Fibroblast of skin of left quadriceps (primary cell): ENCODE data around the gene TEKT5.
"Not testable (repeated sequence)": the region's sequence is repeated elsewhere in the genome, so short reads cannot be mapped to it uniquely, and the experiment has no call there.

Experiments used
- DNase-seq, 2 experiments: peaks; one replicate each; pipeline ENCODE4 v3.0.0-alpha.2; 2013; ENCODE audit warnings: low read depth in 2 of 2

TEKT5 gene

GRCh38 chr16:10694830-10695229 lies at the start of gene TEKT5:
TSS of gene TEKT5 (minus strand) at chr16:10694930. CDS start at chr16:10694873, 57 bp downstream.
- DNase-seq: no peak

GRCh38 chr16:10743610-10744369 lies 49.1 kb upstream of the TEKT5 start, which contains the start of gene NUBP1:
TSS of gene NUBP1 (plus strand) at chr16:10743842. CDS start at chr16:10743864, 22 bp downstream.
- DNase-seq: peak; percentile 95

GRCh38 chr16:10743227-10743609 lies 48.5 kb upstream of the TEKT5 start:
- DNase-seq: no peak

GRCh38 chr16:10741844-10742243 lies 47.1 kb upstream of the TEKT5 start:
- DNase-seq: no peak

GRCh38 chr16:10741249-10741648 lies 46.5 kb upstream of the TEKT5 start:
- DNase-seq: not testable (repeated sequence)

- no peak for DNase-seq
Measured at GRCh38 chr16:10740845-10741208, 46.1 kb upstream of the TEKT5 start.

GRCh38 chr16:10740000-10740844 lies 45.5 kb upstream of the TEKT5 start:
- DNase-seq: no peak

GRCh38 chr16:10738231-10739077 lies 43.7 kb upstream of the TEKT5 start:
- DNase-seq: peak in 1 of 2 experiments; percentile 24

- peak; percentile 33 to 37 for DNase-seq
Measured at GRCh38 chr16:10737068-10737625, 42.4 kb upstream of the TEKT5 start.

GRCh38 chr16:10731790-10732189 lies 37.1 kb upstream of the TEKT5 start:
- DNase-seq: no peak

- DNase-seq: no peak
Measured at GRCh38 chr16:10729104-10730048, 34.6 kb upstream of the TEKT5 start.

- no peak for DNase-seq
Measured at GRCh38 chr16:10728003-10728887, 33.5 kb upstream of the TEKT5 start.

GRCh38 chr16:10708969-10709368 lies 14.2 kb upstream of the TEKT5 start:
- DNase-seq: no peak

- no peak for DNase-seq
Measured at GRCh38 chr16:10699756-10700155, 5.0 kb upstream of the TEKT5 start.

GRCh38 chr16:10694306-10694705 lies 424 bp downstream of the TEKT5 start:
- DNase-seq: no peak

- DNase-seq: no peak
Measured at GRCh38 chr16:10693889-10694288, 841 bp downstream of the TEKT5 start.

- DNase-seq: no peak
Measured at GRCh38 chr16:10692470-10692869, 2.3 kb downstream of the TEKT5 start.

- DNase-seq: no peak
Measured at GRCh38 chr16:10688726-10689125, 6.0 kb downstream of the TEKT5 start.

GRCh38 chr16:10688291-10688690 lies 6.4 kb downstream of the TEKT5 start:
- no peak for DNase-seq
